Embryonic facial prominence (tissue), 1 donor: ENCODE results near the gene ODAD4.

Source experiments
- DNase-seq: peaks from one replicate; pipeline ENCODE4 v3.0.0-alpha.2; 2016; ENCODE audit errors: extremely low spot score

ODAD4 gene, protein sequence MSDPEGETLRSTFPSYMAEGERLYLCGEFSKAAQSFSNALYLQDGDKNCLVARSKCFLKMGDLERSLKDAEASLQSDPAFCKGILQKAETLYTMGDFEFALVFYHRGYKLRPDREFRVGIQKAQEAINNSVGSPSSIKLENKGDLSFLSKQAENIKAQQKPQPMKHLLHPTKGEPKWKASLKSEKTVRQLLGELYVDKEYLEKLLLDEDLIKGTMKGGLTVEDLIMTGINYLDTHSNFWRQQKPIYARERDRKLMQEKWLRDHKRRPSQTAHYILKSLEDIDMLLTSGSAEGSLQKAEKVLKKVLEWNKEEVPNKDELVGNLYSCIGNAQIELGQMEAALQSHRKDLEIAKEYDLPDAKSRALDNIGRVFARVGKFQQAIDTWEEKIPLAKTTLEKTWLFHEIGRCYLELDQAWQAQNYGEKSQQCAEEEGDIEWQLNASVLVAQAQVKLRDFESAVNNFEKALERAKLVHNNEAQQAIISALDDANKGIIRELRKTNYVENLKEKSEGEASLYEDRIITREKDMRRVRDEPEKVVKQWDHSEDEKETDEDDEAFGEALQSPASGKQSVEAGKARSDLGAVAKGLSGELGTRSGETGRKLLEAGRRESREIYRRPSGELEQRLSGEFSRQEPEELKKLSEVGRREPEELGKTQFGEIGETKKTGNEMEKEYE

DNA sequence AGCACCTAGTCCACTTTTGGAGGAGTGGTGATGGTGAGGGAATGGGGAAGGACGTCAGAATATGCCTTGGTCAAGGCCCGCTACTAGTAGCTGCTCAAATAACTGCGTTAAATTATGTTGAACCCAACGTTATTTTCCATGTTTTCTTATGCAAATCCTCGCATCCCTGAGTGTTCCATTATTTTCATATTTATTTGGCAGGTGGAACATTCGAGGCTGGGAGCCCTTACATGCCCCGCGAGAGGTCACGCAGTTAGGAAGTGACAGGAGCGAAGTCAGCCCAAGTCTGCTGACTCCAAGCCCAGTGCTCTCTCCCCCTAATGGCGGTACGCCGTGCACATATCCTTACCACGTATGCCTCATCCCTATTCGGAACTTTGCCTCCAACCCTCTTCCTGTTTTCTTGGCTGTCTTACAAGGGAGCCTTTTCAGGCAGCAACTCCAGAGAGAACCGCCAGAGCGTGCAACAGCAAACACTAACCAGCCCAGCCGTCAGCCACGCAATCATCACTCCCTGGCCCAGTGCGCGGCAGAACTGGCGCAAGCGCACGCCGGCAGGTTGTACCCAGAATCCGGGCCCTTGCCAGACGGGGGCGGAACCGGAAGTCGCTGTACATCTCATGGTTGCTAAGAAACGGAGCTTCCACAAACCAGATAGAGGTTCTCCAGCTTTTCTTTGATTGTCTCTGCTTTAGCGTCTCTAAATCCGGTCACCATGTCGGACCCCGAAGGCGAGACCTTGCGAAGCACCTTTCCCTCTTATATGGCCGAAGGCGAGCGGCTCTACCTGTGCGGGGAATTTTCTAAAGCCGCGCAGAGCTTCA is at the start of gene ODAD4:
ODAD4 (plus strand) TSS at position 609 of the 824 bp plus-strand sequence; CDS start at position 716, 107 bp downstream.
- DNase-seq, result peak; percentile 95

DNA sequence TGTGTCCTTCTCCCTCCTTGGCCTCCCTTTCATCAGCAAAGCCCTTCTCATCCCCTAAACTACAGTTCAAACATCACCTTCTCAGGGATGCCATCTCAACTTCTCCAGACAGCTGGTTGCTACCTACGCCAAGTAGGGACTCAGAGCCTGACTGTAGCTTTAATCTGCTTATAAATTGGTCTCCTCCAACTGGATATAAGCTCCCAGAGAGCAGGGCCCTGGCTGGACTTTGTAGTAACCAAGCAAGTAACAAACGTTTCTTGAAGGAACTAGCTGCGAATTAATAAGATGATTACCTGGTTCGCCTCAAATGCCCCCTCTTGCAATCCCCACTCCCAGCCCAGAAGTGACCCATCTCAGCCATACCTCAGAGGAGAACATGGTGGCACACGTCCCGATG is 47.7 kb upstream of the ODAD4 start:
- no peak for DNase-seq

DNA sequence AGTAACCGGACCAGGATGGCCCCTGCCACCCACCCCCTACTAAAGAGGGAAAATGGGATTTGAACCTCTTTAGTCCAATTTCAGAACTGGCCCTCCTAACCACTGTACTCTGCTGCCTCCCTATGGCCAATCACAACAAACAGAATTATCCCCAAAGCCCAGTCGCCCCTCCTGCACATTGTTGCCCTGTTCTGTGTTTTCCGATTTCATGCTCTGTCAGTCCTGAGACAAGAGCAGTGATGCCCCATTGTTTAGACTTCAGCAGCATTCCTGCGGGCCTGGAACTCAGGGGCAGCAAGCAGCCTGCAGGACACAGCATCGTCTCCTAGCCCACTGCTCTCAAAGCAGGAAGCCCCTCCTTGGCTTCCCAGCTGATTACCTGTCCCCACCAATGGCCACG is 44.7 kb upstream of the ODAD4 start:
- DNase-seq, result no peak

DNA sequence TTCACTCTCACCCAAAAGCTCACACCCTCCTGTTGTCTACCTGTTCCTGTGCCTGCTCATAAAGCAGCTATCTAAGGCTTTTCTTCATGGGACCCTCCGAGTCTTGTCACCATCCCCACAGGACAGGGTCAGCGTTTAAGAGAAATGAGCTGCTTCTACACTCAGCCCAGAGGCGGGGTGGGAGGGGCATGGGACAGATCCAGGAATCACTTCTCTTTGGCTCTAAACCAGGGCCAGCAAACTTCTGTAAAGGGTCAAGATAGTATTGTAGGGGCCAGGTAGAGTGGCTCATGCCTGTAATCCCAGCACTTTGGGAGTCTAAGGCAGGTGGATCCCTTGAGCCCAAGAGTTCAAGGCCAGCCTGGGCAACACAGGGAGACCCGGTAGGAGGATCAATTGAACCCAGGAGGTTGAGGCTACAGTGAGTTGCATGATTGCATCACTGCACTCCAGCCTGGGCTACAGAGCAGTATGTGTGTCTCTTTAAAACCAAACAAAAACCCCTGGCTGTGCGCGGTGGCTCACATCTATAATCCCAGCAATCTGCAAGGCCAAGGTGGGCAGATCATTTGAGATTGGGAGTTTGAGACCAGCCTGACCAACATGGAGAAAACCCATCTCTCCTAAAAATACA is 42.0 kb upstream of the ODAD4 start:
- no peak for DNase-seq

DNA sequence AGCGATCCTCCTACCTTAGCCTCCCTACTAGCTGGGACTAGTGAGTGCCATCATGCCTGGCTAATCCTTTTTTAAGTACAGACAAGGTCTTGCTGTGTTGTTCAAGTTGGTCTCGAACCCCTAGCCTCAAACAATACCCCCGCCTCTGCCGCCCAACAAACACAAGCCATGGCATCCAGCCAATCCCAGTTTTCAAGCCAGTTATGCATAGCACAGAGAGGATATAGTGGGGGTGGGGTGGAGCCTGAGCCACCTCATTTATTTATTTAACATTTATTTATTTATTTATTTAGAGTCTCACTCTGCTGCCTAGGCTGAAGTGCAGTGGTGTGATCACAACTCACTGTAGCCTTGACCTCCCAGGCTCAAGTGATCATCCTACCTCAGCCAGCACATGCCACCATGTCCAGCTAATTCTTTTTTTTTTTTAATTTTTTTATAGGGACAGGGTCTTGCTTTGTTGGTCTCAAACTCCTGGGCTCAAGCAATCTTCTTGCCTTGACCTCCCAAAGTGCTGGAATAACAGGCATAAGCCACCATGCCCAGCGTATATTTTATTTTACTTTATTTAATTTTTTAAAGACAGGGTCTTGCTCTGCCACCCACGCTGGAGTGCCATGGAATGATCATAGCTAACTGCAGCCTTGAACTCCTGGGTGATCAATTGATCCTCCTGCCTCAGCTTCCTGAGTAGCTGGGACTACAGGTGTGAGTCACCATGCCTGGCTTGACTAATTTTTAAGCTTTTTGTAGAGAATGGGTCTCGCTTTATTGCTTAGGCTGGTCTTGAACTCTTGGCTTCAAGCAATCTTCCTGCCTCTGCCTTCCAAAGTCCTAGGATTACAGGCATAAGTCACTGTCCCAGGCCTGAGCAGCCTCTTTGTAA is 39.0 kb upstream of the ODAD4 start:
- no peak for DNase-seq

DNA sequence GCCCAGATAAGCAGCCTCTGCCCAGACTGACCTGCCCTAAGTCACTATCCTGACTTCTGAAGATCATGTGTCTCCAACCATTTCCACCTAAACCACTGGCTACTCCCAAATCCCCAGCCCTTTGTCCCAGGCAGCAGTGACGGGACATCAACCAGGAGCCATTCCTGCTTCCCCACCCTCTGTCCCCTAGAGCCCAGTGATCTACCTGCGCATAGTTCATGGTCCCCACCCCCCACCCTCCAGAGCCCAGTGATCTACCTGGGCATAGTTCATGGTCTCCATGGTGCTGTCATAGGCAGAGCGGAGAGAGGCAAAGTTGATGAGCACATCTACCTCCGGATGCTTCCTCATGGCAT is 38.4 kb upstream of the ODAD4 start:
- no peak for DNase-seq

DNA sequence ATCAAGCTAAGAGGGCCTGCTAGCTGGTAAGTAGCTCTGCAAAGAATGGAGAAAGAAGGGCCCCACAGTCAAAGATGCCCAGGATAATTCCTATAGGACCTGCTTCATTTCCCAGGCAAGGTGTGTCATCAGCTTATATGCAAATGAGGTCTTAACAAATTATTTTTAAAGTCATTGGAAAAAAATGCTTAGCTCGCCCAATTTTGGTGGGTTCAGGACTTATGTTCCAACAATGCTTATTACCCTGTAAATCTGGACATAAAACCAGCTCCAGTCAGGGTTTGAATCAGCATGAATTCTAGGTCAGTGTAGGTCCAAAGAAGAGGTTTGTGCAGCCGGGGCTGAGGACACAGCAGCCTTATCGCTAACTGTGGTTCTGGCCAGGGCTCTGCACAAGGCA is 37.0 kb upstream of the ODAD4 start:
- no peak for DNase-seq

DNA sequence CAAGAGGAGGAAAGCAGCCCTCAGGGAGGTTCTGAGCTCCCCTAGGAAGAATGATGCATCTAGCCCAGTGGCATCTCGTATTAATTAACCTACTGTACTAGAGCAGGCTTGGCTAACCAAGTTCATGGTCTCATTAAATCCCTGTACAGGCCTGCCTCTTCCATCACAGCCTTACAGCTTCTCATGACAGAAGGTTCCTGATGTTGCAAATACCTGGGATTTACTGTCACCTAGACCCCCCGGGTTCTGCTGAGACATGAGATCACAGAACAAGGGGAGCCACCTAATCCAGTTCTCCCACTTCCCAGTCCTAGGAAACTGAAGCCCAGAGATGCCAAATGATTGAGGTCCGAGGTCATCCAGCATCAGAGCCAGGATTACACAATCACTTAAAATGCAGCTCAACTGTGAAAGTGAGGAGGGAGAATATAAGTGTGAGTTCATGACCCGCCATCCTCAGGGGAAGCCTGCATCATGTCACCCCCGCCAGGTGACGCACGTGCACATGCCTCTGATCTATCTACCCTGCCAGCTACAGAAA is 35.6 kb upstream of the ODAD4 start:
- DNase-seq, result no peak

DNA sequence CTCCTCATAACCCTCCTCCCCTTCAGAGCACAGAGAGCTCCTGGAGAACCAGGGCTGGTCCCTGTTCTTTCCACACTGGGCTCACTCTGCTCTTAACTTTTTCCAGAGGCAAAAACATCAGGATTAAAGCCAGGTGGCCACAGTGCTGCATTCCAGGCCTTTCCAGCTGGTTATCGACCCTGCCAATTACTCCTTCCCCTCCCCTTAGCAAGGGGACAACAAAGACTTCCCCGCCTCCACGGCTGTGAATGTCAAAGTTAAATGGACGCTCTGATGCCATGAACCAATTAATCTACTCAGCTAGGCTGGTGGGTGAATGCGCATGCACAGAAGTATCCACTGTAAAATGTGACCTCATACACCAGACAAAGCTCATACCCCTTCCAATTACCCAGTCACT is 34.8 kb upstream of the ODAD4 start:
- DNase-seq, result no peak

DNA sequence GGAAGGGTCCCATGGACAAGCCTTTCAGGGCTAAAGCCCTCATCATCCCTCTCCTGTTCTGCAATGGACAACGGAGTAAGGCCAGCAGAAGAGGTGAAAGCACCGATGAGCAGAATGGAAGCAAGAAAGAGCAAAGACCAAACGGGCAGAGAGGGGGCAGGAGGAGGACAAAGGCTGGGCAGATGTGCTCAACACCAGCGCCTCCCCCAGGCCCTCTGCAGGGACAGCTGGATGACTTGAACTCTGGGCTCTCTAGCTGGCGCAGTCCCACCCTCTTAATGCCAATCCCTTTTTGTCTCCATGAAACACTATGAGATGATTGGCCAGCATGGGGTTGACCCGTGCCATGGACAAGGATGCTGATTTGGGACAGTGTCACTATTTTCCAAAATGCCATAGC is 33.7 kb upstream of the ODAD4 start:
- DNase-seq, result no peak

DNA sequence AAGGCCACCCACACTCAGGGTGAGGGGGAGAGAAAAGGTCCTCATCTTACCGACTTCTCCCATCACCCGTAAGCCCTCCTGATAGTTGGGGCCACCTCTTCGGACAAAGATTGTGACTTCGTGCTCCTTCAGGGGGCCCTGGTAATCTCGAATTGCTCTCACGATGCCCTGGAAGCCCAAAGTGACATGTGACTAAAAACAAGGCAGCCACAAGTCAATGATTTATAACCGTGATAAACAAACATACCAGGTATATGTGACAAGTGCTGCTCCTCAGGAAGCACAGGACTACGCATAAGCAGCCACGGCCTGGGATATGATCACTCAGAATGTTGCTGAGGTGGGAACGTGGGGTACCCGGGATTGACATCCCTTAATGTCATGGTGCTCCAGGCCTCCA is 28.8 kb upstream of the ODAD4 start:
- no peak for DNase-seq

DNA sequence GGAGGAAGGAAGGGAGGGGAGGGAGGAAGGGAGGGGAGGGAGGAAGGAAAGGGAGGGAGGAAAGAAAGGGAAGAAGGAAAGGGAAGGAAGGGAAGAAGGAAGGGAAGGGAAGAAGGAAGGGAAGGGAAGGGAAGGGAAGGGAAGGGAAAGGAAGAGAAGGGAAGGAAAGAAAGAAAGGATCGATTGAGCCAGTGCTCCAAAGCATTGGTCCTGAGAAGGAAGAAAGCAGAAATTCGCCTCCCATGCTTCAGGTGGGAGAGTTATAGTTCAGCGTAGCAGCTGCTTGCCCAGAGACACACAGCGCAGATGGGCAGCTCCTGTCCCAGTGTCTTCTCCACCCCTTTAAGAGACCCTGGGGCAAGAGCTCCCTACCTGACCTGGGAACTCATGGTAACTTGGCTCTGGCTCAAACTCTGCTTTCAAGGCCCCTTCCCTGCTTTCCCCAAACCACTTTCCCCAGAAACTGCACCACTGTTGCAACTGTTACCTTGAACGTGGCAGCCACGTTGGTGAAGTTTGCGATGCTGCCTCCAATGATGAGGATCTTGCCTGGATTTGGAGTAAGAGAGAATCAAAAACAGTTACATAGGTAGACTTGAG is 26.1 kb upstream of the ODAD4 start:
- DNase-seq, result no peak

DNA sequence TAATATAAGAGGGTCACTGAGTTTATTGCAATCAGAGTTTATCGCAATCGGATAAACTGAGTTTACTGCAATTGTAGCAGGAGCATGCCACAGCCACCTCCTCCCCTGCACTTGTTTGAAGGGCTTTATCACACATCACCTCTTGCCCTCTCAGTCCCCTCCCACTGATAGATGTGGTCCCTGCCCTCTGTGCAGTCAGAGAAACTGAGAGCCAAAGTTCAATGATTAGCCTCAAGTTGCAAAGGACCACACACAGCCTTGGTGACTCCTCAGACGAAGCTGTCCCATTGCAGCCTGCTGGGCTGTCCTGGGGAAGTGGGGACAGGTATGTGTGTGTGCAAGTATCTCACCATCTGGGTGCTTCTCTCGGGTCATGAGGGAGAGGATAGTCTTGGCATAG is 25.2 kb upstream of the ODAD4 start:
- no peak for DNase-seq

DNA sequence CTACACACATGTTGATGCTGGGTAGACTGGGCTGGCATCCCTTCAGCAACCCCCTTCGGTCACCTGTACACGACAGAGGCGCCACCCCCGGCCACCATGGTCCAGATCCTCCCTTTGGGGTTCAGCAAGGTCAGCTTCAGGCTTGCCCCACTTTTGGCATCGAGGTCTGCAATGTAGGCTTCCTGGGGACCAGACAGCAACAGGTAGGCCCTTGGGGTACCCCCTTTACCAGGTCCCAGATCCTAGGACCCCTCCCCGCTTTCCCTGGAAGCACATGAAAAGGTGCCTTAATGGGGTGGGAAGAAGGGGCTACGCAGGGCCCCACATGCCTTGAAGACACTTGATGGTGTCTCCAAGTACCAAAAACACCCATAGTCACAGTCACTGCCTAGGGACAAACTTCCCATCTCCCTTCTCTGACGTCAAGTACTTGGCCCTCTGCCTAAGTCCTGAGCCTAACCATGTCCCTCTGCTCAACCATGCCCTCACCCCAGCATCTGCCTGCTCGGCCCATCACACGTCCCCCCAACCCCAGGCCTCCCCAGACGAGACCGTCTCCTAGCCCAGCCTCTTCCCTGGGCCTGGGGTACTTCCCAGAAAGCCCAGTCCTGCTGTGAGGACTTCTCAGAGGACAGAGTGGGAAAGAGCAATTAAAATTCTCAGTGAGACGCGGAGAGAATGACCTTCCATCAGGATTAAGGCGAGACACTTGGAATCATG is 23.8 kb upstream of the ODAD4 start:
- no peak for DNase-seq

DNA sequence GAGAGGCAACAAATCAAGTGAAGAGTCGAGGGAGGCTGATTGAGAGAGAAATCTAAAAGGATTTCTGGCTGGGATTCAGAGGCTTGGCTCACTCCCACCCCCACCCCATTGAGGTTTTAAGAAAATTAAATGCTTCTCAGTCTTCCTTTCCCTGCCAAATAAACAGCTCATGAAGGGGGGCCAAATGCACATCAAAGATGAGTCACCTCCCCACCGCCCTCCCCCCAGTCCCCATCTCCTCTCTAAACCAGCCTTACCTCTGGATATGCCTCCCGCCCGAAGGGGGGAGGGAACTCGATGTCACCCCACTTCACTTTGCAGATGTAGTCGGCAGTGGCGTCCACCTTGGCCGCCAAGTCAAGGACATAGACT is 23.2 kb upstream of the ODAD4 start:
- no peak for DNase-seq

DNA sequence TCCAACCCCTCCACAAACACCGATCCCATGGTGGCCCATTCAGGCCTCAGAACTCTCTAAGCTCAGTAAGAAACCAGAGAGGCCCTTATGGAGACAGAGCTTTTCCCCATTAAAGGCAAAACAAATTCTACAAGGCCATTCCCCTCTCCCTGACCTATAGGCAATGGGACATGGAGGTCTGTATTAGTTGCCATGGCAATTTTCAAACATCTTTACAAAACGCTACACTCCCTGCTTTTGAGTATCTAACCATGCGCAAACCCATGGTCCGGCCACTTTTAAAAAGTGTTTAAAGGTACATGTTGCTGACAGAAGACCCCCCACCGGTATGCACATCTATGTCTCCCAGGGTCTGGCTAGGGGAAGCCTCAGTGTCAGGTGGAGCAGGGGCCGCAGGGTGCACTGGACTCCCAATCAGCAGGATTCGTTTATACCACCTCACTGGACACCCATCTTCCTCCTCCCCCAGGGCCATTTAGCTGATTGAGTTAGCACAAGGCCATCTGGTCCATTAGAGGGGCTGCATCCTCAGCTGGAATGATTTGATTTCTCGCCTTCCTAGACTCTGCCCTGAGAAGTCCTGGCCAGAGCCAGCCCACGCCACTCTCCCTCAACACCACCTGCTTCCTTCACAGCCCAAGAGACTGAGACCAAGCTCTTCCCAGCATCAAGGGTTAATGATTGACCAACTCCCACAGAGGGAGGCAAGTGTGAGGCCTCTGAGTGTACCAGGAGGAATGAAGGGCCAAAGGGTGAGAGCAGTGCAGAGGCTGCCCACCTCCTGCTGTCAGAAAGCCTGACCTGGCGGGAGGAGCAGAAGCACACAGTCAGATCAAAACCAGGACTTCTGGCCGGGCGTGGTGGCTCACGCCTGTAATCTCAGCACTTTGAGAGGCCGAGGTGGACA is 22.5 kb upstream of the ODAD4 start:
- no peak for DNase-seq

DNA sequence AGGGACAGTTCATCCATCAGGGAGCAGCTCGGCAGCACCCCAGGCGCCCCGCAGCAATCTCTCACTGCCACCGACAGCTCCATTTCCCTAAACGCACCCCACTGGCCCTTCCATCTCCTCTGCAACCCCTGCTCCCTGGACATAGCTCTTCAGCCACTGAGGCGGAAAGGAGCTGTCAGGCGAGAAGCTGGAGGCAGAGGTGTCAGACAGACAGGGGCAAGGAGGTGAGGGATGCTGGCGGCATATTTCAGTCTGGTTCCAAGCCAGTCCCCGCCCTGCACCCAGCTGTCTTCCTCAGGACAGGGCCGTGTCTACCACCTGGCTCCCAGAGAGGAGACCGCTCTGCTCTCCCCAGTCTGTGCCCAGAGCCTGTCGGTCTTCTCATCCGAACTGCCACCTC is 21.3 kb upstream of the ODAD4 start:
- no peak for DNase-seq

DNA sequence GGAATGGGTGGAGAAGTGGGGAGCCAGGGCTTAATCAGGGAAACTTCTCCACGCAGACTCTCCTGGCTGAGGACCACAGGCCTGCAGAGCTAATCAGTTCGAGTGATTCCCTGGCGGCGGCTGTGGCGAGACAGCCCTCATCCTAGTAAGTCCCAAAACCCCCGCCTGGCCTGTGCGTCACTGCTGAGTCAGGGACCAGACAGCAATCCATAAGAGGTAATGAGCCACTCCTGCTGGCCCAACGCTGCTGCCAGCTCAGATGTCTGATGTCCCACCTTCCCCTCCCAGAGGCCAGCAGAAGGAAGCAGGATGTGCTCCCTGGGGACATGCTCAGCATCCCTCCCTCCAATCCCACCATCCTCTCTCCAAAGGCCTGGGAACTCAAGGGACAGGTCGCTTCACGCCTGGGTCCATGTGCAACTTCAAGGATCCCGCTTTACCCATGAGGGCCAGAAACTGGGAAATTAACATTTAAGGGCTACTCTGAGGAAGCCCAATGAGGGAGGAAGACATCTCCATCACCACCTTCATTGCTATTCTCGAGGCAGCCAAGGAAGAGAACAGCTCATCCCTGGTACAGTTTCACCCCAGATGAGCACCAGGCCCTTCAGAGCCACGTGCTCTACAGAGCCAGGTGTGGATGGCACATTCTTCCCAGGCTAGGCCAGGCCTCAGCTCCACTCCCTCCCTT is 19.6 kb upstream of the ODAD4 start:
- no peak for DNase-seq
